BLaER1 treated with 17β-estradiol and CSF1 and Interleukin-3, amounts not matched to agents 10 nM and 100 nM (cell line): Measurements from ENCODE around the gene GIMAP5.

ENCODE experiments used
- H3K27ac ChIP-seq, 11 experiments: shearing (Covaris generic); formaldehyde crosslinking; 2 replicates each; pipeline ENCODE4 v1.8.1; 2022
- H3K27me3 ChIP-seq, 11 experiments: shearing (Covaris generic); formaldehyde crosslinking; 2 replicates each; pipeline ENCODE4 v1.8.1; 2022
- H3K36me3 ChIP-seq, 11 experiments: shearing (Covaris generic); formaldehyde crosslinking; 2 replicates each; pipeline ENCODE4 v1.8.1; 2022
- H3K4me1 ChIP-seq, 10 experiments: shearing (Covaris generic); formaldehyde crosslinking; 2 replicates each; pipeline ENCODE4 v1.8.1; 2022
- H3K4me2 ChIP-seq, 11 experiments: shearing (Covaris generic); formaldehyde crosslinking; 2 replicates each; pipeline ENCODE4 v1.8.1; 2022
- H3K4me3 ChIP-seq, 10 experiments: shearing (Covaris generic); formaldehyde crosslinking; 2 replicates each; pipeline ENCODE4 v1.8.1; 2022
- H3K9ac ChIP-seq, 11 experiments: shearing (Covaris generic); formaldehyde crosslinking; 2 replicates each; pipeline ENCODE4 v1.8.1; 2022
- H3K9me3 ChIP-seq, 11 experiments: shearing (Covaris generic); formaldehyde crosslinking; replicated peaks in 1 of 11; 2 replicates each; pipeline ENCODE4 v1.8.1; 2022
- H4K20me1 ChIP-seq, 11 experiments: shearing (Covaris generic); formaldehyde crosslinking; 2 replicates each; pipeline ENCODE4 v1.8.1; 2022
- Cebpa-rat ChIP-seq, 11 experiments: shearing (Covaris generic); IDR thresholded peaks; 2 replicates each; pipeline ENCODE4 v1.8.1; 2022

Gene GIMAP5

GRCh38 chr7:150781961-150782360 lies 44.7 kb downstream of the GIMAP5 start:
- Histone ChIP-seq H3K4me1 (peaks cover 0 to 96% (median 50%) of the 10 kb centered on the region in 10 experiments; a peak in 19 of 20 replicates), H3K9me3 (no peaks in the 10 kb centered on the region), H3K4me2 (peak overlapping the region in 6 of 11 experiments; percentile 66 to 91 (median 70); a peak in 10 of 22 replicates), H4K20me1 (no peaks in the 10 kb centered on the region), H3K36me3 (no peaks in the 10 kb centered on the region), H3K27me3 (no peaks in the 10 kb centered on the region), H3K4me3 (no peak overlapping the region), H3K27ac (peak overlapping the region in 7 of 11 experiments; percentile 14 to 78 (median 48); a peak in 11 of 22 replicates), H3K9ac (no peak overlapping the region)
- no peak for TF ChIP-seq Cebpa-rat (IDR thresholded peaks at IDR 0.05)

- Histone ChIP-seq H3K36me3 (no peaks in the 10 kb centered on the region), H3K27ac (peak overlapping the region in 5 of 11 experiments; percentile 84 to 89 (median 89); a peak in 8 of 22 replicates), H3K4me3 (no peak overlapping the region), H3K9ac (peak overlapping the region in 4 of 11 experiments; percentile 63 to 72 (median 69); a peak in 5 of 22 replicates), H3K27me3 (no peaks in the 10 kb centered on the region), H3K4me1 (peaks cover 14 to 95% (median 68%) of the 10 kb centered on the region in 10 experiments), H4K20me1 (no peaks in the 10 kb centered on the region), H3K4me2 (peak overlapping the region in 6 of 11 experiments; percentile 10 to 91 (median 89); a peak in 10 of 22 replicates), H3K9me3 (no peaks in the 10 kb centered on the region)
- TF ChIP-seq Cebpa-rat (IDR thresholded peaks at IDR 0.05): no peak
These were observed 47.0 kb downstream of the GIMAP5 start for GRCh38 chr7:150784120-150784736.

- Histone ChIP-seq H3K27ac (peak overlapping the region in 6 of 11 experiments; percentile 74 to 89 (median 89); a peak in 12 of 22 replicates), H3K9me3 (no peaks in the 10 kb centered on the region), H3K4me1 (peaks cover 14 to 97% (median 68%) of the 10 kb centered on the region in 10 experiments), H3K36me3 (no peaks in the 10 kb centered on the region), H3K9ac (peak overlapping the region in 5 of 11 experiments; percentile 63 to 72 (median 67); a peak in 8 of 22 replicates), H4K20me1 (no peaks in the 10 kb centered on the region), H3K4me3 (no peak overlapping the region; a peak in 1 of 20 replicates), H3K4me2 (peak overlapping the region in 8 of 11 experiments; percentile 47 to 91 (median 85); a peak in 15 of 22 replicates), H3K27me3 (no peaks in the 10 kb centered on the region)
- TF ChIP-seq Cebpa-rat (IDR thresholded peaks at IDR 0.05): no peak
These were observed 47.7 kb downstream of the GIMAP5 start for GRCh38 chr7:150784954-150785353.

GRCh38 chr7:150787321-150788281 lies 50.4 kb downstream of the GIMAP5 start:
- Histone ChIP-seq H3K9ac (peak overlapping the region; percentile 22 to 78 (median 64); a peak in 19 of 22 replicates), H4K20me1 (no peaks in the 10 kb centered on the region), H3K4me3 (peak overlapping the region in 1 of 10 experiments; percentile 13; a peak in 1 of 20 replicates), H3K4me2 (peak overlapping the region; percentile 47 to 91 (median 72)), H3K4me1 (peaks cover 14 to 93% (median 49%) of the 10 kb centered on the region in 10 experiments), H3K27ac (peak overlapping the region; percentile 48 to 89 (median 74); a peak in 21 of 22 replicates), H3K36me3 (no peaks in the 10 kb centered on the region), H3K27me3 (no peaks in the 10 kb centered on the region), H3K9me3 (no peaks in the 10 kb centered on the region)
- no peak for TF ChIP-seq Cebpa-rat (IDR thresholded peaks at IDR 0.05)

- Histone ChIP-seq H3K4me2 (peak overlapping the region; percentile 47 to 91 (median 72); a peak in 21 of 22 replicates), H3K36me3 (no peaks in the 10 kb centered on the region), H3K4me1 (peaks cover 14 to 82% (median 49%) of the 10 kb centered on the region in 10 experiments), H3K9me3 (no peaks in the 10 kb centered on the region), H3K4me3 (no peak overlapping the region), H4K20me1 (no peaks in the 10 kb centered on the region), H3K9ac (peak overlapping the region in 6 of 11 experiments; percentile 64 to 78 (median 75); a peak in 11 of 22 replicates), H3K27me3 (no peaks in the 10 kb centered on the region), H3K27ac (peak overlapping the region in 8 of 11 experiments; percentile 68 to 89 (median 89); a peak in 16 of 22 replicates)
- TF ChIP-seq Cebpa-rat (IDR thresholded peaks at IDR 0.05): no peak
These were observed 51.5 kb downstream of the GIMAP5 start for GRCh38 chr7:150788474-150789269.

GRCh38 chr7:150790416-150791075 lies 53.3 kb downstream of the GIMAP5 start:
- H4K20me1 ChIP-seq: no peaks in the 10 kb centered on the region
- H3K4me1 ChIP-seq: peaks cover 17 to 63% (median 34%) of the 10 kb centered on the region in 10 experiments
- H3K9me3 ChIP-seq: no peaks in the 10 kb centered on the region; a peak in 1 of 22 replicates
- H3K36me3 ChIP-seq: no peaks in the 10 kb centered on the region
- H3K4me2 ChIP-seq: peak overlapping the region in 3 of 11 experiments; percentile 13 to 91 (median 39); a peak in 3 of 22 replicates
- no peak overlapping the region for H3K4me3 ChIP-seq
- no peak overlapping the region for H3K27ac ChIP-seq
- no peak overlapping the region for H3K9ac ChIP-seq
- TF ChIP-seq Cebpa-rat (IDR thresholded peaks at IDR 0.05): no peak
- no peaks in the 10 kb centered on the region for H3K27me3 ChIP-seq

GRCh38 chr7:150791304-150791703 lies 54.1 kb downstream of the GIMAP5 start:
- TF ChIP-seq Cebpa-rat (IDR thresholded peaks at IDR 0.05): no peak
- no peaks in the 10 kb centered on the region; a peak in 1 of 22 replicates for H3K9me3 ChIP-seq
- peak overlapping the region in 3 of 11 experiments; percentile 13 to 91 (median 39); a peak in 4 of 22 replicates for H3K4me2 ChIP-seq
- no peak overlapping the region; a peak in 1 of 22 replicates for H3K9ac ChIP-seq
- H3K4me1 ChIP-seq: peaks cover 22 to 56% (median 31%) of the 10 kb centered on the region in 10 experiments
- no peak overlapping the region for H3K4me3 ChIP-seq
- H3K27me3 ChIP-seq: no peaks in the 10 kb centered on the region
- H3K36me3 ChIP-seq: no peaks in the 10 kb centered on the region
- H4K20me1 ChIP-seq: no peaks in the 10 kb centered on the region
- no peak overlapping the region for H3K27ac ChIP-seq
